ENCODE data around the gene CELF5. TPM values are rescaled to one million over a fixed set of nuclear protein-coding genes. Genes with fewer than 3 reads are reported as not detected.
A peak's percentile ranks its signal among the peaks of the same experiment; 100 is the strongest.

The CELF5 gene
- total RNA-seq, result not detected
- long read RNA-seq, result 0 reads

DNA sequence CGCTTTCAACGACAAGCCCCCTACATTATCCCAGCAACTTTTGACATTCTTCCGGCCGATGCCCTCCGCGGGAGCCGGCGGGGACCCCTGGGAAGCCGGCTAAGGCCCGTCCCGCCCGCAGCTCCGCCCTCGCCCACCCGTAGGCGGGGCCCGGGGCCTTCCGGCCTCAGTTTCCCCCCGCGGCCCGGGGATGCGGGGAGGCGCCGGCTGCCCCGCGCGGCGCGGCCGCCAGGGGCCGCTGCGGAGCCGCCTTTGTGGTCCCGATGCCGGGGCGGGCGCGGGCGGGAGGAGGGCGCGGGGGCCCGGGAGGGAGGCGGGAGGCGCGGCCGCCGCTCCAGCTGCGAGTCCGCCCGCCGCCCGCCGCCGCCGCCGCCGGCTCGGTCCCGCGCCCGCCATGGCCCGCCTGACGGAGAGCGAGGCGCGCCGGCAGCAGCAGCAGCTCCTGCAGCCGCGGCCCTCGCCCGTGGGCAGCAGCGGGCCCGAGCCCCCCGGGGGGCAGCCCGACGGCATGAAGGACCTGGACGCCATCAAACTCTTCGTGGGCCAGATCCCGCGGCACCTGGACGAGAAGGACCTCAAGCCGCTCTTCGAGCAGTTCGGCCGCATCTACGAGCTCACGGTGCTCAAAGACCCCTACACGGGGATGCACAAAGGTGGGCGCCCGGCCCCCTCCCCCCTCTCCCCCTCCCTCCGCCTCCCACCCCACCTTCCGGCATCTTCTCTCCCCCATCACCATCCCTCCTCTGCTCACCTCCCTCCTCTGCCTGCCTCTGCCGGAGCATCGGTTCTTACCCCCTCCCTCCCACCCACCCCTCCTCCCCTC, at the start of gene CELF5:
CELF5 (plus strand) TSS at position 316 of the 823 bp plus-strand sequence; CDS start at position 395, 79 bp downstream.
- Histone ChIP-seq H3K36me3 (no peaks in the 10 kb centered on the region), H3K27me3 (ENCODE audit: low read depth) (peaks cover 96% of the 10 kb centered on the region), H3K4me1 (peaks cover 7% of the 10 kb centered on the region), H3K27ac (replicated peaks) (no peak within 1 kb of the TSS), H3K4me3 (peak within 1 kb of the TSS; percentile 47), H3K9me3 (replicated peaks) (no peaks in the 10 kb centered on the region)
- TF ChIP-seq CTCF (IDR thresholded peaks at IDR 0.05; ENCODE audit: borderline replicate concordance), result peak; percentile 70
- peak; percentile 38 for DNase-seq
- intact Hi-C loops (cut with micrococcal nuclease), result no loop called here

GRCh38 chr19:3175781-3176714, 48.4 kb upstream of the CELF5 start:
- intact Hi-C loops (cut with micrococcal nuclease), result no loop called here
- peak overlapping the region; percentile 11 for H3K27ac ChIP-seq (replicated peaks)
- H3K9me3 ChIP-seq (replicated peaks), result no peaks in the 10 kb centered on the region
- H3K4me1 ChIP-seq, result peaks cover 15% of the 10 kb centered on the region
- DNase-seq, result no peak
- no peaks in the 10 kb centered on the region for H3K36me3 ChIP-seq
- H3K27me3 ChIP-seq (ENCODE audit: low read depth), result peaks cover 5% of the 10 kb centered on the region
- no peak overlapping the region for H3K4me3 ChIP-seq
- TF ChIP-seq CTCF (IDR thresholded peaks at IDR 0.05; ENCODE audit: borderline replicate concordance), result no peak

GRCh38 chr19:3176715-3177501, 47.6 kb upstream of the CELF5 start:
- Histone ChIP-seq H3K27ac (replicated peaks) (no peak overlapping the region), H3K27me3 (ENCODE audit: low read depth) (no peaks in the 10 kb centered on the region), H3K36me3 (no peaks in the 10 kb centered on the region), H3K4me1 (peaks cover 15% of the 10 kb centered on the region), H3K4me3 (no peak overlapping the region), H3K9me3 (replicated peaks) (no peaks in the 10 kb centered on the region)
- no peak for TF ChIP-seq CTCF (IDR thresholded peaks at IDR 0.05; ENCODE audit: borderline replicate concordance)
- intact Hi-C loops (cut with micrococcal nuclease), result no loop called here
- no peak for DNase-seq

DNA sequence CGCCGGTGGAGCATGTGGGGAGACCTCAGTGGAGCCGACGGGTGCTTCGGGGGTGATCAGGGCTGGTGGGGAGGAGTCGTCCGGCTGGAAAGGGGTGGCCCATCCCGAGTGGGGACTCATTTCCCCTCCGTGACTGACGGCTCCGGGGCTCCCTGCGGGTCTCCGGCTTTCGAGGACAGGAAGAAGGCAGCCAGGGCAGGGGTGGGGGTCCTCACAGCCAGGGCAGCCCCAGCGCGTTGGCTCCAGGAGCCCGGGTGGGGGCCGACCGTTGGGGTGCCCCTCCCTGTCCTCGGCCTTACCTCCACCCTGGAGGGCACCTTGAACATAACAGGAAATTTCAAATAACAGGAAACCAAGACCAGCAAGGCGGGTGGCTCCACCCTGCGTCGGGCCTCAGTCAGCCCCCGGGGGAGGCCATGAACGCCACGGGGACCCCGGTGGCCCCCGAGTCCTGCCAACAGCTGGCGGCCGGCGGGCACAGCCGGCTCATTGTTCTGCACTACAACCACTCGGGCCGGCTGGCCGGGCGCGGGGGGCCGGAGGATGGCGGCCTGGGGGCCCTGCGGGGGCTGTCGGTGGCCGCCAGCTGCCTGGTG, 46.0 kb upstream of the CELF5 start, which contains the start of gene S1PR4:
S1PR4 (plus strand) TSS at position 393 of the 596 bp plus-strand sequence; CDS start at position 417, 24 bp downstream.
- intact Hi-C loops (cut with micrococcal nuclease), result no loop called here
- Histone ChIP-seq H3K27me3 (ENCODE audit: low read depth) (no peaks in the 10 kb centered on the region), H3K4me3 (peak within 1 kb of the TSS; percentile 33), H3K4me1 (peaks cover 15% of the 10 kb centered on the region), H3K9me3 (replicated peaks) (no peaks in the 10 kb centered on the region), H3K36me3 (no peaks in the 10 kb centered on the region), H3K27ac (replicated peaks) (peak within 1 kb of the TSS; percentile 55)
- no peak for DNase-seq
- TF ChIP-seq CTCF (IDR thresholded peaks at IDR 0.05; ENCODE audit: borderline replicate concordance), result no peak

Data from left ventricle myocardium inferior (tissue), 1 donor.